H1 (cell line): Measurements from ENCODE around the gene DBNL. TPM values are rescaled to one million over a fixed set of nuclear protein-coding genes. Genes with fewer than 3 reads are reported as not detected.

ENCODE experiments used
- polyA plus RNA-seq, 7 experiments: library from polyadenylated mRNA; depleted of rRNA in 3 of 7; stranded (reverse) in 5 of 7; unstranded in 2 of 7; fragments of >200 nt in 5 of 7; fragments of 200-250 nt in 2 of 7; gene quantifications; 1 replicate in 5 of 7; 2 replicates in 1 of 7; 4 replicates in 1 of 7; pipeline versions ENCODE4 v1.2.1 to v1.2.3, GENCODE V29; 2011 to 2013; ENCODE audit warnings: missing spikeins in 2 of 7, mixed read lengths in 2 of 7
- total RNA-seq: library from RNA; stranded (reverse); fragmentation: NEBNext Ultra II Directional; extraction: Animal tissue kit (Norgen Biotek cat#: 25700); gene quantifications from 2 replicates; pipeline ENCODE4 v1.2.1, GENCODE V29; 2021
- TF ChIP-seq, protein P1 (sequence below): fragments of 300-600 bp; sonication (generic); IDR thresholded peaks from 2 replicates; pipeline ENCODE4 v1.7.1; 2012; ENCODE audit warnings: low read length, moderate library complexity, mild to moderate bottlenecking, inconsistent platforms; ENCODE audit not compliant: insufficient replicate concordance

Gene DBNL
- total and polyA plus RNA-seq, 2 of the 8 experiments (the other 6 are each of a cell fraction or from before 2014, with no cell fraction given) = 30.9 to 56.6 TPM

- TF ChIP-seq, protein P1, sequence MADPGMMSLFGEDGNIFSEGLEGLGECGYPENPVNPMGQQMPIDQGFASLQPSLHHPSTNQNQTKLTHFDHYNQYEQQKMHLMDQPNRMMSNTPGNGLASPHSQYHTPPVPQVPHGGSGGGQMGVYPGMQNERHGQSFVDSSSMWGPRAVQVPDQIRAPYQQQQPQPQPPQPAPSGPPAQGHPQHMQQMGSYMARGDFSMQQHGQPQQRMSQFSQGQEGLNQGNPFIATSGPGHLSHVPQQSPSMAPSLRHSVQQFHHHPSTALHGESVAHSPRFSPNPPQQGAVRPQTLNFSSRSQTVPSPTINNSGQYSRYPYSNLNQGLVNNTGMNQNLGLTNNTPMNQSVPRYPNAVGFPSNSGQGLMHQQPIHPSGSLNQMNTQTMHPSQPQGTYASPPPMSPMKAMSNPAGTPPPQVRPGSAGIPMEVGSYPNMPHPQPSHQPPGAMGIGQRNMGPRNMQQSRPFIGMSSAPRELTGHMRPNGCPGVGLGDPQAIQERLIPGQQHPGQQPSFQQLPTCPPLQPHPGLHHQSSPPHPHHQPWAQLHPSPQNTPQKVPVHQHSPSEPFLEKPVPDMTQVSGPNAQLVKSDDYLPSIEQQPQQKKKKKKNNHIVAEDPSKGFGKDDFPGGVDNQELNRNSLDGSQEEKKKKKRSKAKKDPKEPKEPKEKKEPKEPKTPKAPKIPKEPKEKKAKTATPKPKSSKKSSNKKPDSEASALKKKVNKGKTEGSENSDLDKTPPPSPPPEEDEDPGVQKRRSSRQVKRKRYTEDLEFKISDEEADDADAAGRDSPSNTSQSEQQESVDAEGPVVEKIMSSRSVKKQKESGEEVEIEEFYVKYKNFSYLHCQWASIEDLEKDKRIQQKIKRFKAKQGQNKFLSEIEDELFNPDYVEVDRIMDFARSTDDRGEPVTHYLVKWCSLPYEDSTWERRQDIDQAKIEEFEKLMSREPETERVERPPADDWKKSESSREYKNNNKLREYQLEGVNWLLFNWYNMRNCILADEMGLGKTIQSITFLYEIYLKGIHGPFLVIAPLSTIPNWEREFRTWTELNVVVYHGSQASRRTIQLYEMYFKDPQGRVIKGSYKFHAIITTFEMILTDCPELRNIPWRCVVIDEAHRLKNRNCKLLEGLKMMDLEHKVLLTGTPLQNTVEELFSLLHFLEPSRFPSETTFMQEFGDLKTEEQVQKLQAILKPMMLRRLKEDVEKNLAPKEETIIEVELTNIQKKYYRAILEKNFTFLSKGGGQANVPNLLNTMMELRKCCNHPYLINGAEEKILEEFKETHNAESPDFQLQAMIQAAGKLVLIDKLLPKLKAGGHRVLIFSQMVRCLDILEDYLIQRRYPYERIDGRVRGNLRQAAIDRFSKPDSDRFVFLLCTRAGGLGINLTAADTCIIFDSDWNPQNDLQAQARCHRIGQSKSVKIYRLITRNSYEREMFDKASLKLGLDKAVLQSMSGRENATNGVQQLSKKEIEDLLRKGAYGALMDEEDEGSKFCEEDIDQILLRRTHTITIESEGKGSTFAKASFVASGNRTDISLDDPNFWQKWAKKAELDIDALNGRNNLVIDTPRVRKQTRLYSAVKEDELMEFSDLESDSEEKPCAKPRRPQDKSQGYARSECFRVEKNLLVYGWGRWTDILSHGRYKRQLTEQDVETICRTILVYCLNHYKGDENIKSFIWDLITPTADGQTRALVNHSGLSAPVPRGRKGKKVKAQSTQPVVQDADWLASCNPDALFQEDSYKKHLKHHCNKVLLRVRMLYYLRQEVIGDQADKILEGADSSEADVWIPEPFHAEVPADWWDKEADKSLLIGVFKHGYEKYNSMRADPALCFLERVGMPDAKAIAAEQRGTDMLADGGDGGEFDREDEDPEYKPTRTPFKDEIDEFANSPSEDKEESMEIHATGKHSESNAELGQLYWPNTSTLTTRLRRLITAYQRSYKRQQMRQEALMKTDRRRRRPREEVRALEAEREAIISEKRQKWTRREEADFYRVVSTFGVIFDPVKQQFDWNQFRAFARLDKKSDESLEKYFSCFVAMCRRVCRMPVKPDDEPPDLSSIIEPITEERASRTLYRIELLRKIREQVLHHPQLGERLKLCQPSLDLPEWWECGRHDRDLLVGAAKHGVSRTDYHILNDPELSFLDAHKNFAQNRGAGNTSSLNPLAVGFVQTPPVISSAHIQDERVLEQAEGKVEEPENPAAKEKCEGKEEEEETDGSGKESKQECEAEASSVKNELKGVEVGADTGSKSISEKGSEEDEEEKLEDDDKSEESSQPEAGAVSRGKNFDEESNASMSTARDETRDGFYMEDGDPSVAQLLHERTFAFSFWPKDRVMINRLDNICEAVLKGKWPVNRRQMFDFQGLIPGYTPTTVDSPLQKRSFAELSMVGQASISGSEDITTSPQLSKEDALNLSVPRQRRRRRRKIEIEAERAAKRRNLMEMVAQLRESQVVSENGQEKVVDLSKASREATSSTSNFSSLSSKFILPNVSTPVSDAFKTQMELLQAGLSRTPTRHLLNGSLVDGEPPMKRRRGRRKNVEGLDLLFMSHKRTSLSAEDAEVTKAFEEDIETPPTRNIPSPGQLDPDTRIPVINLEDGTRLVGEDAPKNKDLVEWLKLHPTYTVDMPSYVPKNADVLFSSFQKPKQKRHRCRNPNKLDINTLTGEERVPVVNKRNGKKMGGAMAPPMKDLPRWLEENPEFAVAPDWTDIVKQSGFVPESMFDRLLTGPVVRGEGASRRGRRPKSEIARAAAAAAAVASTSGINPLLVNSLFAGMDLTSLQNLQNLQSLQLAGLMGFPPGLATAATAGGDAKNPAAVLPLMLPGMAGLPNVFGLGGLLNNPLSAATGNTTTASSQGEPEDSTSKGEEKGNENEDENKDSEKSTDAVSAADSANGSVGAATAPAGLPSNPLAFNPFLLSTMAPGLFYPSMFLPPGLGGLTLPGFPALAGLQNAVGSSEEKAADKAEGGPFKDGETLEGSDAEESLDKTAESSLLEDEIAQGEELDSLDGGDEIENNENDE = no peak
Observed at GRCh38 chr7:44057181-44057848, 12.8 kb downstream of the DBNL start (continued).
